ENCODE results near the gene IGLON5.

Gene IGLON5

GRCh38 chr19:51316688-51317087, 5.2 kb downstream of the IGLON5 start:
- no peak for TF ChIP-seq CTCF (IDR thresholded peaks at IDR 0.05; ENCODE audit: insufficient read depth, low read depth, low read length, missing control alignments)
- H3K4me3 ChIP-seq (ENCODE audit: low read depth, low read length), result no peak overlapping the region
- no peak for DNase-seq (ENCODE audit: low read depth)

- no peak for DNase-seq (ENCODE audit: low read depth)
- H3K4me3 ChIP-seq (ENCODE audit: low read depth, low read length), result no peak overlapping the region
- no peak for TF ChIP-seq CTCF (IDR thresholded peaks at IDR 0.05; ENCODE audit: insufficient read depth, low read depth, low read length, missing control alignments)
These were observed 5.9 kb downstream of the IGLON5 start for GRCh38 chr19:51317376-51317775.

GRCh38 chr19:51317968-51318367, 6.5 kb downstream of the IGLON5 start:
- H3K4me3 ChIP-seq (ENCODE audit: low read depth, low read length), result no peak overlapping the region
- no peak for TF ChIP-seq CTCF (IDR thresholded peaks at IDR 0.05; ENCODE audit: insufficient read depth, low read depth, low read length, missing control alignments)
- no peak for DNase-seq (ENCODE audit: low read depth)

- H3K4me3 ChIP-seq (ENCODE audit: low read depth, low read length), result no peak overlapping the region
- DNase-seq (ENCODE audit: low read depth), result no peak
- TF ChIP-seq CTCF (IDR thresholded peaks at IDR 0.05; ENCODE audit: insufficient read depth, low read depth, low read length, missing control alignments), result no peak
These were observed 7.5 kb downstream of the IGLON5 start for GRCh38 chr19:51318687-51319648.

GRCh38 chr19:51319649-51320279, 8.3 kb downstream of the IGLON5 start:
- no peak for DNase-seq (ENCODE audit: low read depth)
- H3K4me3 ChIP-seq (ENCODE audit: low read depth, low read length), result no peak overlapping the region

GRCh38 chr19:51320280-51320657, 8.8 kb downstream of the IGLON5 start:
- no peak overlapping the region for H3K4me3 ChIP-seq (ENCODE audit: low read depth, low read length)
- no peak for DNase-seq (ENCODE audit: low read depth)
- no peak for TF ChIP-seq CTCF (IDR thresholded peaks at IDR 0.05; ENCODE audit: insufficient read depth, low read depth, low read length, missing control alignments)

More at GRCh38 chr19:51319649-51320279, 8.3 kb downstream of the IGLON5 start:
- no peak for TF ChIP-seq CTCF (IDR thresholded peaks at IDR 0.05; ENCODE audit: insufficient read depth, low read depth, low read length, missing control alignments)
